ENCODE measurements around the gene SAFB. TPM values are rescaled to one million over a fixed set of nuclear protein-coding genes. Genes with fewer than 3 reads are reported as not detected.

SAFB gene
- total and polyA plus RNA-seq, 2 of the 13 experiments (the other 11 are each of a cell fraction or from before 2014, with no cell fraction given): 21.0 to 28.4 TPM

GRCh38 chr19:5690125-5690954 lies 67.5 kb downstream of the SAFB start, which contains the start of gene RPL36 (continued):
- TF ChIP-seq ZNF180 (CRISPR knock-in tag; IDR thresholded peaks at IDR 0.05; ENCODE audit: borderline replicate concordance, low read depth): peak; percentile 46; the same call in 1 of the 2 replicates
- peak; percentile 69; the same call in 1 of the 2 replicates for TF ChIP-seq ZNF782 (CRISPR knock-in tag; IDR thresholded peaks at IDR 0.05; ENCODE audit: borderline replicate concordance)
- TF ChIP-seq ZNF709 (CRISPR knock-in tag; IDR thresholded peaks at IDR 0.05): peak; percentile 97
- TF ChIP-seq NR1H2 (CRISPR knock-in tag; IDR thresholded peaks at IDR 0.05; ENCODE audit: borderline replicate concordance, low read depth): peak; percentile 89; the same call in 1 of the 2 replicates
- TF ChIP-seq, protein P1, sequence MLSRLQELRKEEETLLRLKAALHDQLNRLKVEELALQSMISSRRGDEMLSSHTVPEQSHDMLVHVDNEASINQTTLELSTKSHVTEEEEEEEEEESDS (CRISPR knock-in tag; IDR thresholded peaks at IDR 0.05; ENCODE audit: borderline replicate concordance): no peak
- TF ChIP-seq DR1 (CRISPR knock-in tag; IDR thresholded peaks at IDR 0.05): peak; percentile 99
- TF ChIP-seq ZNF460 (CRISPR knock-in tag; IDR thresholded peaks at IDR 0.05; ENCODE audit: borderline replicate concordance): no peak
- TF ChIP-seq, protein P2, sequence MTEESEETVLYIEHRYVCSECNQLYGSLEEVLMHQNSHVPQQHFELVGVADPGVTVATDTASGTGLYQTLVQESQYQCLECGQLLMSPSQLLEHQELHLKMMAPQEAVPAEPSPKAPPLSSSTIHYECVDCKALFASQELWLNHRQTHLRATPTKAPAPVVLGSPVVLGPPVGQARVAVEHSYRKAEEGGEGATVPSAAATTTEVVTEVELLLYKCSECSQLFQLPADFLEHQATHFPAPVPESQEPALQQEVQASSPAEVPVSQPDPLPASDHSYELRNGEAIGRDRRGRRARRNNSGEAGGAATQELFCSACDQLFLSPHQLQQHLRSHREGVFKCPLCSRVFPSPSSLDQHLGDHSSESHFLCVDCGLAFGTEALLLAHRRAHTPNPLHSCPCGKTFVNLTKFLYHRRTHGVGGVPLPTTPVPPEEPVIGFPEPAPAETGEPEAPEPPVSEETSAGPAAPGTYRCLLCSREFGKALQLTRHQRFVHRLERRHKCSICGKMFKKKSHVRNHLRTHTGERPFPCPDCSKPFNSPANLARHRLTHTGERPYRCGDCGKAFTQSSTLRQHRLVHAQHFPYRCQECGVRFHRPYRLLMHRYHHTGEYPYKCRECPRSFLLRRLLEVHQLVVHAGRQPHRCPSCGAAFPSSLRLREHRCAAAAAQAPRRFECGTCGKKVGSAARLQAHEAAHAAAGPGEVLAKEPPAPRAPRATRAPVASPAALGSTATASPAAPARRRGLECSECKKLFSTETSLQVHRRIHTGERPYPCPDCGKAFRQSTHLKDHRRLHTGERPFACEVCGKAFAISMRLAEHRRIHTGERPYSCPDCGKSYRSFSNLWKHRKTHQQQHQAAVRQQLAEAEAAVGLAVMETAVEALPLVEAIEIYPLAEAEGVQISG (CRISPR knock-in tag; IDR thresholded peaks at IDR 0.05): peak; percentile 100
- TF ChIP-seq, protein P3, sequence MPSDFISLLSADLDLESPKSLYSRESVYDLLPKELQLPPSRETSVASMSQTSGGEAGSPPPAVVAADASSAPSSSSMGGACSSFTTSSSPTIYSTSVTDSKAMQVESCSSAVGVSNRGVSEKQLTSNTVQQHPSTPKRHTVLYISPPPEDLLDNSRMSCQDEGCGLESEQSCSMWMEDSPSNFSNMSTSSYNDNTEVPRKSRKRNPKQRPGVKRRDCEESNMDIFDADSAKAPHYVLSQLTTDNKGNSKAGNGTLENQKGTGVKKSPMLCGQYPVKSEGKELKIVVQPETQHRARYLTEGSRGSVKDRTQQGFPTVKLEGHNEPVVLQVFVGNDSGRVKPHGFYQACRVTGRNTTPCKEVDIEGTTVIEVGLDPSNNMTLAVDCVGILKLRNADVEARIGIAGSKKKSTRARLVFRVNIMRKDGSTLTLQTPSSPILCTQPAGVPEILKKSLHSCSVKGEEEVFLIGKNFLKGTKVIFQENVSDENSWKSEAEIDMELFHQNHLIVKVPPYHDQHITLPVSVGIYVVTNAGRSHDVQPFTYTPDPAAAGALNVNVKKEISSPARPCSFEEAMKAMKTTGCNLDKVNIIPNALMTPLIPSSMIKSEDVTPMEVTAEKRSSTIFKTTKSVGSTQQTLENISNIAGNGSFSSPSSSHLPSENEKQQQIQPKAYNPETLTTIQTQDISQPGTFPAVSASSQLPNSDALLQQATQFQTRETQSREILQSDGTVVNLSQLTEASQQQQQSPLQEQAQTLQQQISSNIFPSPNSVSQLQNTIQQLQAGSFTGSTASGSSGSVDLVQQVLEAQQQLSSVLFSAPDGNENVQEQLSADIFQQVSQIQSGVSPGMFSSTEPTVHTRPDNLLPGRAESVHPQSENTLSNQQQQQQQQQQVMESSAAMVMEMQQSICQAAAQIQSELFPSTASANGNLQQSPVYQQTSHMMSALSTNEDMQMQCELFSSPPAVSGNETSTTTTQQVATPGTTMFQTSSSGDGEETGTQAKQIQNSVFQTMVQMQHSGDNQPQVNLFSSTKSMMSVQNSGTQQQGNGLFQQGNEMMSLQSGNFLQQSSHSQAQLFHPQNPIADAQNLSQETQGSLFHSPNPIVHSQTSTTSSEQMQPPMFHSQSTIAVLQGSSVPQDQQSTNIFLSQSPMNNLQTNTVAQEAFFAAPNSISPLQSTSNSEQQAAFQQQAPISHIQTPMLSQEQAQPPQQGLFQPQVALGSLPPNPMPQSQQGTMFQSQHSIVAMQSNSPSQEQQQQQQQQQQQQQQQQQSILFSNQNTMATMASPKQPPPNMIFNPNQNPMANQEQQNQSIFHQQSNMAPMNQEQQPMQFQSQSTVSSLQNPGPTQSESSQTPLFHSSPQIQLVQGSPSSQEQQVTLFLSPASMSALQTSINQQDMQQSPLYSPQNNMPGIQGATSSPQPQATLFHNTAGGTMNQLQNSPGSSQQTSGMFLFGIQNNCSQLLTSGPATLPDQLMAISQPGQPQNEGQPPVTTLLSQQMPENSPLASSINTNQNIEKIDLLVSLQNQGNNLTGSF (CRISPR knock-in tag; IDR thresholded peaks at IDR 0.05): no peak; the same call in 1 of the 2 replicates
- TF ChIP-seq MEF2D (CRISPR knock-in tag; IDR thresholded peaks at IDR 0.05): peak; percentile 8; the same call in 1 of the 2 replicates
- peak; percentile 43; the same call in 1 of the 2 replicates for TF ChIP-seq ARNTL (CRISPR knock-in tag; IDR thresholded peaks at IDR 0.05)
- TF ChIP-seq FLYWCH1 (CRISPR knock-in tag; IDR thresholded peaks at IDR 0.05): no peak
- TF ChIP-seq SKI (IDR thresholded peaks at IDR 0.05; ENCODE audit: partially characterized antibody): no peak
- no peak for TF ChIP-seq ZNF713 (CRISPR knock-in tag; IDR thresholded peaks at IDR 0.05)
- 0 out of 2 replicates have a peak, but pooled peaks have one; percentile 44 for TF ChIP-seq NFKBIZ (CRISPR knock-in tag; IDR thresholded peaks at IDR 0.05)
- no peak for TF ChIP-seq SNAPC2 (CRISPR knock-in tag; IDR thresholded peaks at IDR 0.05)
- TF ChIP-seq, protein P4, sequence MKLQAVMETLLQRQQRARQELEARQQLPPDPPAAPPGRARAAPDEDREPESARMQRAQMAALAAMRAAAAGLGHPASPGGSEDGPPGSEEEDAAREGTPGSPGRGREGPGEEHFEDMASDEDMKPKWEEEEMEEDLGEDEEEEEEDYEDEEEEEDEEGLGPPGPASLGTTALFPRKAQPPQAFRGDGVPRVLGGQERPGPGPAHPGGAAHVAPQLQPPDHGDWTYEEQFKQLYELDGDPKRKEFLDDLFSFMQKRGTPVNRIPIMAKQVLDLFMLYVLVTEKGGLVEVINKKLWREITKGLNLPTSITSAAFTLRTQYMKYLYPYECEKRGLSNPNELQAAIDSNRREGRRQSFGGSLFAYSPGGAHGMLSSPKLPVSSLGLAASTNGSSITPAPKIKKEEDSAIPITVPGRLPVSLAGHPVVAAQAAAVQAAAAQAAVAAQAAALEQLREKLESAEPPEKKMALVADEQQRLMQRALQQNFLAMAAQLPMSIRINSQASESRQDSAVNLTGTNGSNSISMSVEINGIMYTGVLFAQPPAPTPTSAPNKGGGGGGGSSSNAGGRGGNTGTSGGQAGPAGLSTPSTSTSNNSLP (IDR thresholded peaks at IDR 0.05; ENCODE audit: low read depth, low read length): no peak
